SW 1271 (cell line): ENCODE results near the gene SYT11.
A peak's percentile ranks its signal among the peaks of the same experiment; 100 is the strongest.
"Not testable (repeated sequence)": the region's sequence is repeated elsewhere in the genome, so short reads cannot be mapped to it uniquely, and the experiment has no call there.

Experiments
- DNase-seq, 2 experiments: peaks; one replicate each; lab custom pipeline; 2025; lab: John Stamatoyannopoulos, UW

Gene SYT11, protein sequence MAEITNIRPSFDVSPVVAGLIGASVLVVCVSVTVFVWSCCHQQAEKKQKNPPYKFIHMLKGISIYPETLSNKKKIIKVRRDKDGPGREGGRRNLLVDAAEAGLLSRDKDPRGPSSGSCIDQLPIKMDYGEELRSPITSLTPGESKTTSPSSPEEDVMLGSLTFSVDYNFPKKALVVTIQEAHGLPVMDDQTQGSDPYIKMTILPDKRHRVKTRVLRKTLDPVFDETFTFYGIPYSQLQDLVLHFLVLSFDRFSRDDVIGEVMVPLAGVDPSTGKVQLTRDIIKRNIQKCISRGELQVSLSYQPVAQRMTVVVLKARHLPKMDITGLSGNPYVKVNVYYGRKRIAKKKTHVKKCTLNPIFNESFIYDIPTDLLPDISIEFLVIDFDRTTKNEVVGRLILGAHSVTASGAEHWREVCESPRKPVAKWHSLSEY

DNA sequence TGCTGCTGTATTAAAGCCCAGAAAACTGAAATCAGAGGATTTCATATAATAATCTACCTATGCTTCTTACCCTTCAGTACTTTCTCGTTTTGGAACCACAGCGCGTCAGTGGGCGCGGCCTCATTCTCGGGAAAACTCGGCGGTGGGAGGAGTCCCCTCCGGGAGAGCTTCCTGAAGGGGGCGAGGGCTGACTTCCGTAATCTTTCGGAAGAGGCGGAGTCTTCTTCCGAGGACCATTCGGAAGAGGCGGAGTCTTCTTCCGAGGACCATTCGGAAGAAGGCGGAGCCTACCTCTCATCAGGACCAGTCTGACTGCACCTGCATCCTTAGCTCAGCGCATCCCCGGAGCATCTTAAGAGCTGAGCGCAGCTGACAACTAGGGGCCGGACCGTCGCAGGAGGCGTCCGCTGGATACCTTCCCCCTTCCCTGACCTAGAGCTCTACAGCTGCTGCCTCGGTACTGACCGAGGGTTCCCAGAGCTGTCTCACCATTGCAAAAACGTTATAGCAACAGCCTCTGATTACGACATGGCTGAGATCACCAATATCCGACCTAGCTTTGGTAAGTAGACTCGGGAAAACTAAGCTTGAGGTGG lies at the start of gene SYT11:
SYT11 (plus strand) TSS at position 334 of the 596 bp plus-strand sequence; CDS start at position 529, 195 bp downstream.
- peak; percentile 77 to 86 for DNase-seq

DNA sequence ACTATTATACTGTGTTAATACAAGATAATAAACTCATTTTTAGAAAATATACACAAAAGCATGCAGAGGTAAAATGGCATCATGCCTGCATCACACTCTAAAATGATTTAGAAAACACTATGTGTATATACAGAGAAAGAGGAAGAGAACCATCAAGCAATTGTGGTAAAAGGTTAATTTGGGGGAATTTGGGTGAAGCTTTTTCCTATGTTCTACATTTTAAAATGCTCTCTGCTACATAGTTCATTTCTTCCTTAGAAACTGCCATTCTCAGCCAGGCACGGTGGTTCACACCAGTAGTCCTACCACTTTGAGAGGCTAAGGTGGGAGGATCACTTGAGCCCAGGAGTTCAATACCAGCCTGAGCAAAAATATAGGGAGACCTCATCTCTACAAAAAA lies 46.5 kb upstream of the SYT11 start:
- DNase-seq = no peak

DNA sequence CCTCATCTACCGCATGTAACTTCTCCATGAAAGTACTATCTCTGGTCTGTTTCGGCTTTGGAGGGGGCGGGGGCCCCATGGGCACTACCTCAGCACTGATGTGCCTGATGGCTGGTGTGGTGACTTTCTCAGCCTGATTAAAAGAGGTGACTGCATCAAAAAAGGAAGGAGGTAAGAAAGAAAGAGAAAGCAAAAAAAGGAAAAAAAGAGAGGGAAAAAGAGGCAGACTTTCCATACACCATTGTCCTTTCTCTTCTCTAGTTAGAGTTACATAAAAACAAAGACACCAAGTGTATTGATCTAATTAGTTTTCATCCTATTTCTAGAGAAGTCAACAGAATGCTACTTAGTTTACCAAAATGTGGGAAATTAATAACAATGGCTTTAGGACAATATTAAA lies 45.7 kb upstream of the SYT11 start:
- DNase-seq = no peak

DNA sequence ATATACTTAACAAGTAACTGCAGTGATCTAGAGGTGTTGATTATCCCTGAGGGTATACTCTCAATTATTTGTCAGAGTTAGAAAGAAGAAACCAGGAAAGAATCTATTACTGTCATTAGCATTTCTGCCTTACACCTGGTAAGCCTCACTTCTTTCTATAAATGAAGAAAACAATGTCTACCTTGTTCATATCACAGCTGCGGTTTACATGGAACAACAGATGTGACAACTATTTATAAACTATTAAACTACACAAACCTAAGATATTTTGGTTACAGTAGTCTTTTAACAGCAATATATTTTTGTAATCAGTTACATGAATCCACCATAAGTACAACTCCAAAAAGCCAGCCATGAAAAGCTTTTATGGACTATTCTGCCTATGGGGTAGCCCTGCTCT lies 43.0 kb upstream of the SYT11 start:
- no peak for DNase-seq

DNA sequence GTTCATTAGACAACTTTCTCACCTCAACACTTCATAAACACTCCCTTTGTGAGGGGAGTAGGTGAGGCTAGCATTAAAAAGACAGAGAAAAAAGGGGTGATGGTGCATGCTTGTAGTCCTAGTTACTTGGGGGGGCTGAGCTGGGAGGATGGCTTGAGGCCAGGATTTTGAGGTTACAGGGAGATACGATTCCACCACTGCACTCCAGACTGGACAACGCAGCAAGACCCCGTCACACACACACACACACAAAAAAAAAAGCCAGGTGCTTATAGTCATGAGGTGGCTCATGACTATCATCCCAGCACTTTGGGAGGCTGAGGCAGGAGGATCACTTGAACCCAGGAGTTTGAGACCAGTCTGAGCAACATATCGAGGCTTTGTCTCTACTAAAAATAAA lies 31.9 kb upstream of the SYT11 start:
- DNase-seq = no peak

DNA sequence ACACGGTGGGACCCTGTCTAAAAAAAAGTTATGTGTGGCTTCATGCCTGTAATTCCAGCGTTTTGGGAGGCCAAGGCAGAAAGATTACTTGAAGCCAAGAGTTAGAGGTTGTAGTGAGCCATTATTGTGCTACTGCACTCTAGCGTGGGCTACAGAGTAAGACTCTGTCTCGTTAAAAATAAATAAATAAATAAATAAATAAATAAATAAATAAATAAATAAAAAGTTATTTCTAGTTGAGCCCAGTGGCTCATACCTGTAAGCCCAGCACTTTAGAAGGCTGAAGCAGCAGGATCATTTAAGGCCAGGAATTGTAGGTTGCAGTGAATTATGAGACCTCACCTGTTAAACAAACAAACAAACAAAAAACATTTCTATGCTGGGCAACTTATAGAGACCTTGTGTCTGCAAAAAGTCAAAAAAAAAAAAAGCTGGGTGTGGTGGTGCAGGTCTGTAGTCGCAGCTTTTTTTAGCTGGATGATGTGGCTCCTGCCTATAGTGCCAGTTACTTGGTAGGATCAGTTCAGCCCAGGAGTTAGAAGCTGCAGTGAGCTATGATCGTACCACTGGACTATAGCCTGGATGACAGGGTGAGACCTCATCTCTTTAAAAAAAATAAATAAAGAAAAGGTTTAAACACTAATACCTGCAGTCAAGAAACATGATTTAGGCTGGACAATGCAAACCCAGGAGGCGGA lies 27.9 kb upstream of the SYT11 start:
- no peak for DNase-seq

DNA sequence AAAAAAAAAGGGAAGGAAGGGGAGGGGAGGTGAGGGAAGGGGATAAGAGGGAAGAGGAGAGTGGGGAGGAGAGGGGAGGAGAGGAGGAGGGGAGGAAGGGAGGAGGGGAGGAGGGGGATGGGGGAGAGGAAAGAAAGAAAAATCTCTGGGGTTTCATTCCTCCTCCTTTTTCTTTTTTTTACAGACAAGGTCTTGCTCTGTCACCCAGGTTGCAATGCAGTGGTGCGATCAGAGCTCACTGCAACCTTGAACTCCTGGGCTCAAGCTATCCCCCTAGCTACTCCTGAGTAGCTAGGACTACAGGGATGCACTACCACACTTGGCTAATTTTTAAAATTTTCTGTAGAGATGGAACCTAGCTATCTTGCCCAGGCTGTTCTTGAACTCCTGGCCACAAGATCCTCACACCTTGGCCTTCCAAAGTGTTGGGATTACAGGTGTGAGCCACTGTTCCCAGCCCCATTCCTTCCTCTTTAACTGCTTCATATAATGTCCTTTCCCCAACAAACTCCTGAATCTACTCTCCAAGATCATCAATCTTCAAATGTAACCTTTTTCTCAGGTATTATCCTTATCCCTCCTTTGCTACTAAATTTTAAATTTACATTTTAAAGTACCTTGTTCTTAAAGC lies 25.6 kb upstream of the SYT11 start:
- no peak for DNase-seq

DNA sequence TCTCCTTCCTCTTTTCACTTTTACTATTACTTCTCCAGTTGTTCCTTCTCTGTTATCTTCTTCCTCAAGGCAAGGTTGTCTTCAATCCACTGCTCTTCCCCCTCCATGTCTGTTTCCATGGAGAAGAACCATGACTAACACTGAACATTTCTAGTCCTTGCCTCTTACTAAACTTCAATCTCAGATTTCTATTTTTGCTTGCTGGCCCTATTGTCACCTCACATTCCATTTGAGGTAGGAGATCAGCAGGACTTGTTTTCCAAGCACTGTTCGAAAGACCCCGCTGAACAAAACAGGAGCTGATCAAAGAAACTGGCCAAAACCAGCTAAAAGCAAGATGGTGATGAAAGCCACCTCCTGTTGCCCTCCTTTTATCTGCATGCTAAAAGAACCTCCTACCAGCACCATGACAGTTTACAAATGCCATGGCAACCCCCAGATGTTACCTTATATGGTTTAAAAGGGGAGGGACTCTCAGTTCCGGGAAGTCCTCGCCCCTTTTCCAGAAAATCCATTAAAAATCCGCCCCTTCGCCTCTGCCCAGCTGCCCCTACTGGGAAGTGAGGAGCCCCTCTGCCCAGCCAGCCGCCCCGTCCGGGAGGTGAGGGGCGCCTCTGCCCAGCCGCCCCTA lies 25.0 kb upstream of the SYT11 start:
- no peak for DNase-seq

DNA sequence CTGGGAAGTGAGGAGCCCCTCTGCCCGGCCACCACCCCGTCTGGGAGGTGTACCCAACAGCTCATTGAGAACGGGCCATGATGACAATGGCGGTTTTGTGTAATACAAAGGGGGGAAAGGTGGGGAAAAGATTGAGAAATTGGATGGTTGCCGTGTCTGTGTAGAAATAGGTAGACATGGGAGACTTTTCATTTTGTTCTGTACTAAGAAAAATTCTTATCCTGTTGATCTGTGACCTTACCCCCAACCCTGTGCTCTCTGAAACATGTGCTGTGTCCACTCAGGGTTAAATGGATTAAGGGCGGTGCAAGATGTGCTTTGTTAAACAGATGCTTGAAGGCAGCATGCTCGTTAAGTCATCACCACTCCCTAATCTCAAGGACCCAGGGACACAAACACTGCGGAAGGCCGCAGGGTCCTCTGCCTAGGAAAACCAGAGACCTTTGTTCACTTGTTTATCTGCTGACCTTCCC lies 24.4 kb upstream of the SYT11 start:
- DNase-seq = not testable (repeated sequence)

DNA sequence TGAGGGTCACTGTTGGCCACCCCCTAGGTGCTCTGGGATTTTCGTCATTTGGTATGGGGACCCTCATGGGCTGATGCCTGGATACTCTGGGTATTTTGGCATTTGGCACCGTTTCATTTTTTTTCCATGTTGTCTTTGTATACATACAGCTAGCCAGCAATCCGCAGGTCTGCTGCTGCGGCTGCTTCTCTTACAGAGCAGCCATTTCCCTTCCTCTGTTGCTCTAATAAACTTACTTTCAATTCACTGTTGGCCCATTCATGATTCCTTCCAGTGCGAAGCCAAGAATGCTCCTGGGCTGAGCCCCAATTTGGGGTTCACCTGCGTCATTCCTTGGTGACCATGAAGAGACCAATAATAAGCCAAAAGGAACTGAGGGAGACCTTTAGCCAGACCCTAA lies 23.8 kb upstream of the SYT11 start:
- DNase-seq = no peak

DNA sequence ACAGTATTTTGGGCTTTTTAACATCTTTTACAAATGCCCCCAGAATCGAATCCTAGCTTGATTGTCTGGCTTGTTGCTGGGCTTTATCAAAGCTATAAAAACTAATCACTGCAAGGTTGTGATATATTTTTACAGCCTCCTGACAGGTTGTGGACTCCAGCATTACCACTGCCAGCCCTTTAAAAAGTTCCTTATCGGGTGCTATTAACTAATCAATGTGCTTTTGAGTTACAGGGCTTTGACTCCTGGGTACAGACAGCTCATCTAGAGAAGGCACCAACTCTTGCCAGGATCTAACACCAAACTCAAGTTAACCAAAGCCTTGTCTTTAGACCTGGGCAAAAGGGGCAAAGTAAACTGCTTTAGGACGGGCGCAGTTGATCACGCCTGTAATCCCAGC lies 19.0 kb upstream of the SYT11 start:
- no peak for DNase-seq

DNA sequence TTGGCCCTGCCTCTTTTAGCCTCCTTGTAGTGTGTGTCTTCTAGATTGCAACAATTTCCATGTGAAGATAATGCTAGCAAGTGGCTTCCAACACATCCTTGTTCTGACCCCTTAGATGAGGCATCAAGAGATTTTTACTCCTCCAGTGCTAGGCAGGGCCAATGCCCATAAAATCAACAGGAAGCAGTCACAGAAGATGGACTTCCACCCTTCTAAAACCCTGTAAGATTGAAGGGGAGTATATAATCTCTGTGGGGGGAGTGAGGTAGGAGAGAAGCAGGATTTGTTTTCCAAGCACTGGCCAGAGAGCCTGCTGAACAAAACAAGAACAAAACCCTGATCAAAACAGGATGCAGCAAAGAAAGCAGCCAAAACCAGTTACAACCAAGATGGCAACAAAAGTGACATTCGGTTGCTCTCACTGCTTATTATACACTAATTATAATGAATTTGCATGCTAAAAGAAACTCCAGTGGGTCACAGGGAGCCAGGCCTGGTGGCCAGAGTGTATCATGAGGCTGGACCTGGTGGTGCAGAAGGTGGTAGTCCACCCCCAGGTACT lies 14.4 kb upstream of the SYT11 start:
- DNase-seq = no peak

DNA sequence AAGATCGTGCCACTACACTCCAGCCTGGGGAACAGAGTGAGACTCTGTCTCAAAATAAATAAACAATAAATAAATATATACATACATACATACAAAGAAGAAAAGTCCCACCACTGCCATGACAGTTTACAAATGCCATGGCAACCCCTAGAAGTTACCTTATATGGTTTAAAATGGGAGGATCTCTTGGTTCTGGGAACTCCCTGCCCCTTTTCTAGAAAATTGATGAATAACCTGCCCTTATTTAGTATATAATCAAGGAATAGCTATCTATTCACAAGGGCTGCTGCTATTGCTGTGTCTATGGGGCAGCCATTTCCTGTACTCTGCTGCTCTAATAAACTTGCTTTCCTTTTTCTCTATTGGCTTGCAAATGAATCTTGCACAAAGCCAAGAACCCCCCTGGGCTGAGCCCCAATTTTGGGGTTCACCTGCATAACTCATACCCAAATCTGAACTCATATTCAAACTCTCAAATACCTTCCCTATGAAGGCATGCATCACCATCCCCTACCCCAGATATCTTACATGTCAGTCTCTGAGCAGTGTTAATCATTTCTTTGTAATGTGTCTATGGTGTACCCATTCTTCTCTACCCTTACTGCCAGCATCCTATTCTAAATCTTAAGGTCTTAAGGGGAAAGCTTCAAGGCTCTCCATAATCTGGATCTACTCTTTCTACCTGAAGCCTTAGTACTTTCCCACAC lies 11.4 kb upstream of the SYT11 start:
- DNase-seq = no peak

DNA sequence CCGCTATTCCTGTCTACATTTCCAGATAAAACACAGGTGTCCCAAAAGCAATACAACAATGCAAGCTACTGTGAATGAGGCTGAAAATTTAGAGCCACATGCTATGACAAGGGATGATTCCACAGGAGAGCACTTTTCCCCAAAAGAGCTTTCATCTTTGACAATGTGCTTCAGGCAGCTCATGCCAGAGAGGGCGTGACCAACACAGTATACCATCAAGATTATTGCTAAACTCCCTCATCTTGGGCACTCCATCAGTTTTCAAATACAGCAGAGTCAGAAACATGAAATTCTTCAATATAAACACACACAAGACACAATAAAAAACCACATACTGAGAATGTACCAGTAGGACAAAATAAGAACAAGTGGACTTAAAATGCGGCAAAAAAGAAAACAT lies 9.0 kb upstream of the SYT11 start:
- no peak for DNase-seq

DNA sequence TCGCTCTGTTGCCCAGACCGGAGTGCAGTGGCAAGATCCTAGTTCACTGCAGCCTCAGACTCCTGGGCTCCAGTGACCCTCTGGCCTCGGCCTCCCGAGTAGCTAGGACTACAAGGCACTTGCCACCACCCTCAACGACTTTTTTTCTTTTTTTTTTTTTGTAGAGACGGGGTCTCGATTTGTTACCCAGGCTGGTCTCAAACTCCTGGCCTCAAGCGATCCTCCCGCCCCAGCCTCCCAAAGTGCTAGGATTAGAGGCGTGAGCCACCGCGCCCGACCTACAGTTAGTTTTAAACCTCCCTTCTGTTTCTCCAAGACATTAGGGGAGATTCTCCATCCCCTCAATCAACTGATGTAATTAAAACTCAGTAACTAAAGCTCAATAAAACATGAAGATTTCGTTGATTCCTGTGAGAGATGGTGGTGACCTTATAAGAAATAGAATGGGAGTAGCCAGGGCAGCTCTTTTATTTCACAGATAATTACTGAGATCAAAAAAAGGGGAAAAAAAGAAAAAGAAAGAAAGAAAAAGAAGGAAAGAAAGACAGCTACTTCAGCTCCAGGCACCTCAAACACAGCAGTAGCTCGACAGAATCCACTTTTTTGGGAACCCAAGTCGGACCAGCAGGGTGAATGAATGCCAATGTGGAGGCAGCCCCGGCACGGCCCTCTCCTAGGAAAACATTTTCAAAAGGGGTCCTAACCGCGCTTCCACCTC lies 3.0 kb upstream of the SYT11 start:
- no peak for DNase-seq

DNA sequence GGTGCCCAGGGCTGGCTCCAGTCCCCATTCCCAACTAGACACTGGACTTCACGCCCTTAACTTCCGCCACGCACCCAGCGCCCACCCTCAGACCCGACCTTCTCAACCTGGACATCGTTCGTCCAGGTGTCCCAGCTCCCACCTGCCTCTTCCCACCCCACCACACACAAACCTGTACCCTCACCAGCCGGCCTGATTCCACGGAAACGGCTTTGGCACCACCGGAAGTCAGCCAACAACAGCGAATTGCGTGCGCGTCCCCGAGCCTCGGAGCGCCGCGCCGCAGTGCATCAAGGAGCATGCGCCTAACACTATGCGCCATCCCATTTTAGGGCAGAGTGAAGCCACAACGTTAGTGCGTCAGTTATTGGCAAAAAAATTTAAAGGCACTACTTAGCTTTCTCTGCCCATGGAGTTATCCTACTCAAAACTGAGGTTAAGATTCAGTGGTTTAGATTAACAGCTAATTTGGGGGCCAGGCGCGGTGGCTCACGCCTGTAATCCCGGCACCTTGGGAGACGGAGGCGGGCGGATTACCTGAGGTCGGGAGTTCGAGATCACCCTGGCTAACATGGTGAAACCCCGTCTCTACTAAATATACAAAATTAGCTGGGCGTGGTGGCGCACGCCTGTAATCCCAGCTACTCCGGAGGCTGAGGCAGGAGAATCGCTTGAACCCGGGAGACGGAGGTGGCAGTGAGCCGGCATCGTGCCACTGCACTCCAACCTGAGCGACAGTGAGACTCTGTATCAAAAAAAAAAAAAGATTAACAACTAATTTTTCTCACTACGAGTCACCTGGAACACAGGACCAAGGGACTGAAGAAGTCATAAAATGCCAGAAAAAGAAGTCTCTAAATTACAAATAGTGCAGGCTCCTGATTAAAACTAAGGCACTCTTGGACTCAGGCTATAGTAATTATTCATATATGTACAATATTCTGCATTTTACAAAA lies 2.1 kb upstream of the SYT11 start, which contains the start of gene GON4L:
GON4L (minus strand) TSS at position 240 of the 956 bp plus-strand sequence. CDS start 3,434 bp downstream, outside the sequence.
- peak; percentile 69 to 80 for DNase-seq

DNA sequence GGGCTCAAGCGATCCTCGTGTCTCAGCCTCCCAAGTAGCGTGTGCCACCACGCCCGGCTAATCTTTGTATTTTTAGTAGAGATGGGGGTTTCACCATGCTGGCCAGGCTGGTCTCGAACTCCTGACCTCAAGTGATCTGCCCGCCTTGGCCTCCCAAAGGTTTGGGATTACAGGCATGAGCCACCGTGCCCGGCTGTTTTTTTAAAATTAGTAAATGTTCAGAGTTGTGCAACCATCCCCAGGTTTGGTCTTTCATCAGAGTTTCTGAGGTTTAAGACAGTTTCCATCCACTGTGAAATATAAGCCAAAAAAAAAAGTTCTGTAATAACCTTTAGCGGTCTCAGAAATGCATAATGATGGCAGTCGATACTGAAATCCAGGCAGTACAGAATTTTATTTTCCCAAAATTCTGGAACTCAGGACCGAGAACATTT lies 550 bp upstream of the SYT11 start:
- DNase-seq = no peak

DNA sequence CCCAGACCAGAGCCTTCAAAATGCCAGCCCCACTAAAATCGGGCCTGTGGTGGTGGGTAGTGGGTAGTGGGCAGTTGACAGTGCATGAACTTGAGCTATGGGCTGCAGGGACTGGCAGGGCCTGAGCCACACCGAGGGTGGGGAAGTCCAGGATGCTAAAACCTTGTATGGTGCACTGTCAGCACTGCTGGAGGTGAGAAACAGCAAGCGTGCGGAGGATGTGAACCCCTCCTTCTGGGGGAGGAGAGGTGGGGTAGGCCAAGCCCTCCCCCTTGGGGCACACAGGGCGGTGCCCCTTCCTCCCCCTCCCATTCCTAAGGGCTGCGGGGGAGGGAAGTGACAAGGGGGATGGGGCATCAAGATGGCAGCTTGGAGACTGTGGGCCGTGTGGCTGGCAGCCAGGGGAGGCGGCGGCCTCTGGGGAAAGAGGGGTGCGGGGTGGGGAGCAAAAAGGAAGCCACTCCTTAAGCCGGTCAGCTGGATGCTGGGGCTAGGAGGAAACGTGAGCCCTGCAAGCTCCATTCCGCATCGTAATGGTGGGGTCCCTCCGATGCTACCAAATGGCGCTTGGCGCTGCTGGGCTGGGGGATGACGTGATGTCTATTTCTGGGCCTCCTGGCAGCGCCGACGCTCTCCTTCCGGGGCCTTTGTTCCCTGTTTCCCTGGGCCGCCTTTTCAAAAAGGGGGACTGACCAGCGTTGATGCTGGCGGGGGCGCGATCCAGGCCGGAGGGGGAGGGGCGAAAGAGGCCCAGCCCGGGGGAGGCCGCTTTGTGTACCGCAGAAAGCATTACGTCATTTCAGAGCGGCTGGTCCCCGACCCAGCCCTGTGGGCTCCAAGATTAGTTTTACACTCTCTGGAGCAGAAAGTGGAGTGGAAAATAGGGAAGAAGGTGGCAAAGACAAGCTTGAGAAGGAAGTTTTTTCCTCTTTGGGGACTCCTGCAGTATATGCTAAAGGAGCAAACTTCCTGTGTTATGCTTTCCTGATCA lies 809 bp downstream of the SYT11 start:
- DNase-seq = no peak
